Measurements from ENCODE around the gene CSE1L. TPM values are rescaled to one million over a fixed set of nuclear protein-coding genes. Genes with fewer than 3 reads are reported as not detected.

The CSE1L gene
- total and polyA plus RNA-seq, 2 experiments from 2014 or later = 163 to 326 TPM

GRCh38 chr20:49063279-49063678 is 17.2 kb downstream of the CSE1L start:
- Mint-ChIP-seq H3K4me3 (no peak overlapping the region), H3K4me1 (no peaks in the 10 kb centered on the region), H3K36me3 (ENCODE audit: low read depth) (peaks cover 84% of the 10 kb centered on the region), H3K27me3 (ENCODE audit: insufficient read depth, low read depth, poor library complexity) (peaks cover 2% of the 10 kb centered on the region), H3K9me3 (no peaks in the 10 kb centered on the region), H3K27ac (no peak overlapping the region)
- Histone ChIP-seq H2AFZ (no peak overlapping the region), H3K4me3 (no peak overlapping the region), H3K4me2 (no peak overlapping the region), H3K4me1 (ENCODE audit: insufficient read depth) (no peaks in the 10 kb centered on the region), H3K27me3 (ENCODE audit: insufficient read depth) (no peaks in the 10 kb centered on the region), H3K36me3 (ENCODE audit: insufficient read depth) (peaks cover 77% of the 10 kb centered on the region), H3K27ac (ENCODE audit: low read depth) (no peak overlapping the region; the same call in 1 of the 2 replicates), H3F3A (replicated peaks; ENCODE audit: low read depth) (peaks cover 15% of the 10 kb centered on the region; the same call in 1 of the 2 replicates), H3K9me2 (ENCODE audit: insufficient read depth) (0 out of 2 replicates have a peak, but pooled peaks cover 5% of the 10 kb centered on the region), H3K79me2 (replicated peaks; ENCODE audit: insufficient read depth) (peaks cover 81% of the 10 kb centered on the region), H4K20me1 (replicated peaks; ENCODE audit: insufficient read depth) (peaks cover 43% of the 10 kb centered on the region)
- TF ChIP-seq ZNF331 (CRISPR knock-in tag; IDR thresholded peaks at IDR 0.05; ENCODE audit: low read depth) (no peak), CREB1 (CRISPR knock-in tag; IDR thresholded peaks at IDR 0.05; ENCODE audit: low read depth) (no peak), JUNB (IDR thresholded peaks at IDR 0.05; ENCODE audit: unreplicated experiment) (no peak), EZH2 (IDR thresholded peaks at IDR 0.05; ENCODE audit: low read depth, unreplicated experiment) (no peak), REST (IDR thresholded peaks at IDR 0.05; ENCODE audit: unreplicated experiment) (no peak), CTCF (conservative IDR thresholded peaks at IDR 0.05; ENCODE audit: low read depth in 2 of 2) (no peak), EZH2phosphoT487 (IDR thresholded peaks at IDR 0.05; ENCODE audit: unreplicated experiment) (no peak), ZNF114 (CRISPR knock-in tag; IDR thresholded peaks at IDR 0.05) (no peak), POLR2AphosphoS5 (IDR thresholded peaks at IDR 0.05; ENCODE audit: low read depth) (no peak), NANOG (IDR thresholded peaks at IDR 0.05; ENCODE audit: borderline replicate concordance) (no peak), ZNF462 (CRISPR knock-in tag; IDR thresholded peaks at IDR 0.05) (no peak), STAT1 (IDR thresholded peaks at IDR 0.05; ENCODE audit: unreplicated experiment) (no peak)
- TF ChIP-seq, protein P1, sequence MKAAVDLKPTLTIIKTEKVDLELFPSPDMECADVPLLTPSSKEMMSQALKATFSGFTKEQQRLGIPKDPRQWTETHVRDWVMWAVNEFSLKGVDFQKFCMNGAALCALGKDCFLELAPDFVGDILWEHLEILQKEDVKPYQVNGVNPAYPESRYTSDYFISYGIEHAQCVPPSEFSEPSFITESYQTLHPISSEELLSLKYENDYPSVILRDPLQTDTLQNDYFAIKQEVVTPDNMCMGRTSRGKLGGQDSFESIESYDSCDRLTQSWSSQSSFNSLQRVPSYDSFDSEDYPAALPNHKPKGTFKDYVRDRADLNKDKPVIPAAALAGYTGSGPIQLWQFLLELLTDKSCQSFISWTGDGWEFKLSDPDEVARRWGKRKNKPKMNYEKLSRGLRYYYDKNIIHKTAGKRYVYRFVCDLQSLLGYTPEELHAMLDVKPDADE (IDR thresholded peaks at IDR 0.05) = no peak
- DNase-seq (ENCODE audit: low spot score) = no peak
- no peak for ATAC-seq
